GM12878 (cell line): ENCODE measurements around the gene RPS8. TPM values are rescaled to one million over a fixed set of nuclear protein-coding genes. Genes with fewer than 3 reads are reported as not detected.

ENCODE experiments used
- ASH2L ChIP-seq: fragments of 300-600, 200-600 bp; sonication (generic); IDR thresholded peaks from 2 replicates; pipeline ENCODE4 v1.6.1; 2017; ENCODE audit warnings: low read depth, mild to moderate bottlenecking, borderline replicate concordance
- BHLHE40 ChIP-seq, 2 experiments: fragments of 450-650 bp in 1 of 2; IDR thresholded peaks; 2 replicates each; pipeline ENCODE4 v1.6.1; 2011 to 2017; ENCODE audit warnings: low read depth in 2 of 2, borderline replicate concordance in 1 of 2, improper control_type of control experiment in 1 of 2, low read length in 1 of 2, mild to moderate bottlenecking in 1 of 2
- CBX3 ChIP-seq: fragments of 200-600 bp; sonication (generic); IDR thresholded peaks from 2 replicates; pipeline ENCODE4 v1.6.1; 2016; ENCODE audit warnings: low read depth, borderline replicate concordance
- ELK1 ChIP-seq: IDR thresholded peaks from 2 replicates; pipeline ENCODE4 v1.6.1; 2012; ENCODE audit warnings: low read depth, low read length, improper control_type of control experiment
- ESRRA ChIP-seq: IDR thresholded peaks from 2 replicates; pipeline ENCODE4 v1.6.1; 2012; ENCODE audit warnings: mild to moderate bottlenecking, low read length, improper control_type of control experiment
- GATAD2B ChIP-seq: fragments of 450-650 bp; conservative IDR thresholded peaks from 2 replicates; pipeline ENCODE4 v1.6.1; 2017; ENCODE audit warnings: low read depth, mild to moderate bottlenecking, moderate library complexity
- IRF3 ChIP-seq: fragments of 450-650 bp; IDR thresholded peaks from 2 replicates; pipeline ENCODE4 v1.6.1; 2014; ENCODE audit warnings: mild to moderate bottlenecking
- KDM1A ChIP-seq: fragments of 200-600 bp; sonication (generic); IDR thresholded peaks from 2 replicates; pipeline ENCODE4 v1.6.1; 2016; ENCODE audit warnings: borderline replicate concordance
- MEF2A ChIP-seq: IDR thresholded peaks from 2 replicates; pipeline ENCODE4 v1.6.1; 2011; ENCODE audit warnings: low read depth, mild to moderate bottlenecking, low read length, moderate library complexity; ENCODE audit not compliant: insufficient read depth
- MXI1 ChIP-seq: fragments of 150-350 bp; IDR thresholded peaks from 2 replicates; pipeline ENCODE4 v1.6.1; 2011; ENCODE audit warnings: low read depth, mild to moderate bottlenecking, inconsistent platforms, low read length, improper control_type of control experiment
- NR2C1 ChIP-seq: fragments of 450-650 bp; IDR thresholded peaks from 2 replicates; pipeline ENCODE4 v1.6.1; 2017; ENCODE audit warnings: antibody characterized with exemption, mild to moderate bottlenecking, moderate library complexity
- POLR2AphosphoS5 ChIP-seq: IDR thresholded peaks from 2 replicates; pipeline ENCODE4 v1.6.1; 2011; ENCODE audit warnings: mild to moderate bottlenecking, low read length, inconsistent platforms
- RAD51 ChIP-seq: fragments of 450-650 bp; IDR thresholded peaks from 2 replicates; pipeline ENCODE4 v1.6.1; 2016; ENCODE audit warnings: moderate library complexity, mild to moderate bottlenecking, inconsistent platforms
- RUNX3 ChIP-seq: IDR thresholded peaks from 2 replicates; pipeline ENCODE4 v1.6.1; 2012; ENCODE audit warnings: low read length, inconsistent platforms
- SMAD5 ChIP-seq: IDR thresholded peaks from 2 replicates; pipeline ENCODE4 v1.6.1; 2016; ENCODE audit warnings: antibody characterized with exemption, low read depth
- SRF ChIP-seq, 2 experiments: IDR thresholded peaks; 2 replicates each; pipeline ENCODE4 v1.6.1; 2011; ENCODE audit warnings: low read depth in 2 of 2, low read length in 2 of 2, mild to moderate bottlenecking in 1 of 2, moderate library complexity in 1 of 2
- STAT3 ChIP-seq: IDR thresholded peaks from 2 replicates; pipeline ENCODE4 v1.6.1; 2011; ENCODE audit warnings: low read depth, low read length, improper control_type of control experiment
- TCF12 ChIP-seq: IDR thresholded peaks from 2 replicates; pipeline ENCODE4 v1.6.1; 2011; ENCODE audit warnings: low read depth, mild to moderate bottlenecking, low read length
- TCF3 ChIP-seq: IDR thresholded peaks from 2 replicates; pipeline ENCODE4 v1.6.1; 2012; ENCODE audit warnings: low read depth, mild to moderate bottlenecking, low read length, borderline replicate concordance; ENCODE audit not compliant: insufficient read depth
- ZNF217 ChIP-seq: fragments of 450-650 bp; IDR thresholded peaks from 2 replicates; pipeline ENCODE4 v1.6.1; 2017; ENCODE audit warnings: antibody characterized with exemption, mild to moderate bottlenecking
- ZNF384 ChIP-seq: IDR thresholded peaks from 2 replicates; pipeline ENCODE4 v1.6.1; 2012; ENCODE audit warnings: low read depth, mild to moderate bottlenecking, low read length, improper control_type of control experiment, borderline replicate concordance
- ZNF687 ChIP-seq: fragments of 450-650 bp; IDR thresholded peaks from 2 replicates; pipeline ENCODE4 v1.6.1; 2017; ENCODE audit warnings: mild to moderate bottlenecking, moderate library complexity
- ZSCAN29 ChIP-seq: fragments of 450-650 bp; IDR thresholded peaks from 2 replicates; pipeline ENCODE4 v1.6.1; 2017; ENCODE audit warnings: mild to moderate bottlenecking, moderate library complexity
- ZZZ3 ChIP-seq: IDR thresholded peaks from 2 replicates; pipeline ENCODE4 v1.6.1; 2011; ENCODE audit warnings: low read depth; ENCODE audit not compliant: control insufficient read depth, insufficient read length
- polyA plus RNA-seq, 11 experiments: library from polyadenylated mRNA; depleted of rRNA in 4 of 11; unstranded in 6 of 11; stranded (reverse) in 5 of 11; fragments of >200 nt; fragmentation: Nextera tagmentation in 4 of 11; fragmentation: Illumina TruSeq in 1 of 11; extraction: Ambion mirVana in 4 of 11; extraction: Trizol in 1 of 11; gene quantifications; 1 replicate in 1 of 11; 2 replicates in 10 of 11; pipeline versions ENCODE4 v1.2.1 to v1.2.3, GENCODE V29; 2011 to 2016; ENCODE audit warnings: inconsistent platforms in 2 of 11, missing spikeins in 2 of 11, low read depth in 1 of 11
- total RNA-seq, 4 experiments: library from RNA; depleted of rRNA in 3 of 4; stranded (reverse); fragments of >200 nt in 3 of 4; fragmentation: Illumina TruSeq in 1 of 4; extraction: Trizol in 1 of 4; gene quantifications; 2 replicates each; pipeline versions ENCODE4 v1.2.1 to v1.2.3, GENCODE V29; 2013 to 2021

The RPS8 gene
- total and polyA plus RNA-seq, 10 of the 15 experiments (the other 5 are each of a cell fraction or from before 2014, with no cell fraction given): 1,296 to 3,461 (median 2,877) TPM

GRCh38 chr1:44730741-44731512 lies 44.4 kb upstream of the RPS8 start, which contains the start of gene RNU5D-1 (continued):
- TF ChIP-seq KDM1A (no peak), MXI1 (peak; percentile 41), MEF2A (peak; percentile 91; the same call in 1 of the 2 replicates), SMAD5 (peak; percentile 100), ASH2L (0 out of 2 replicates have a peak, but pooled peaks have one; percentile 32), BHLHE40 (IDR thresholded peaks at IDR 0.05; ENCODE audit: borderline replicate concordance in 1 of 2, low read depth in 2 of 2, low read length in 1 of 2) (0 out of 4 replicates have a peak, but pooled peaks of 1 of the 2 experiments have one; percentile 4), ZNF384 (0 out of 2 replicates have a peak, but pooled peaks have one; percentile 0), RUNX3 (peak; percentile 66), ESRRA (no peak), TCF12 (peak; percentile 37), ZSCAN29 (no peak; the same call in 1 of the 2 replicates), SRF (IDR thresholded peaks at IDR 0.05; ENCODE audit: low read depth in 2 of 2, low read length in 2 of 2) (peak in 1 of 2 experiments; percentile 89; a peak in 2 of 4 replicates), ZZZ3 (no peak), CBX3 (no peak), ZNF217 (no peak), IRF3 (no peak), STAT3 (no peak), ZNF687 (peak; percentile 98), GATAD2B (peak; percentile 56; the same call in 1 of the 2 replicates), ELK1 (no peak; the same call in 1 of the 2 replicates), TCF3 (peak; percentile 91; the same call in 1 of the 2 replicates), NR2C1 (no peak), POLR2AphosphoS5 (peak; percentile 100), RAD51 (peak; percentile 51; the same call in 1 of the 2 replicates)
